Smooth muscle cell (in vitro differentiated cells): Measurements from ENCODE around the gene PDLIM3. TPM values are rescaled to one million over a fixed set of nuclear protein-coding genes. Genes with fewer than 3 reads are reported as not detected.
A peak's percentile ranks its signal among the peaks of the same experiment; 100 is the strongest.

Source experiments
- DNase-seq: peaks from one replicate; lab custom pipeline; 2025; ENCODE audit not compliant: unreplicated experiment; lab: John Stamatoyannopoulos, UW
- H2AFZ ChIP-seq: fragments of 200-600 bp; sonication (generic); 2 replicates; pipeline ENCODE4 v1.6.0; 2016; ENCODE audit warnings: antibody characterized with exemption, low read depth, mild to moderate bottlenecking
- H3F3A ChIP-seq: fragments of 200-600 bp; sonication (generic); 2 replicates; pipeline ENCODE4 v1.6.0; 2017; ENCODE audit warnings: antibody characterized with exemption, low read depth
- H3K27ac ChIP-seq: fragments of 200-600 bp; sonication (generic); 2 replicates; pipeline ENCODE4 v1.5.1; 2016; ENCODE audit warnings: low read depth, mild to moderate bottlenecking
- H3K27me3 ChIP-seq: fragments of 200-600 bp; sonication (generic); 2 replicates; pipeline ENCODE4 v1.6.1; 2016; ENCODE audit warnings: low read depth, mild to moderate bottlenecking
- H3K36me3 ChIP-seq: fragments of 200-600 bp; sonication (generic); 2 replicates; pipeline ENCODE4 v1.5.1; 2016; ENCODE audit warnings: low read depth
- H3K4me1 ChIP-seq: fragments of 200-600 bp; sonication (generic); 2 replicates; pipeline ENCODE4 v1.5.1; 2016; ENCODE audit warnings: low read depth
- H3K4me2 ChIP-seq: fragments of 200-600 bp; sonication (generic); 2 replicates; pipeline ENCODE4 v1.6.0; 2016; ENCODE audit warnings: mild to moderate bottlenecking
- H3K4me3 ChIP-seq: fragments of 200-600 bp; sonication (generic); 2 replicates; pipeline ENCODE4 v1.5.1; 2016; ENCODE audit warnings: mild to moderate bottlenecking
- H3K79me2 ChIP-seq: fragments of 200-600 bp; sonication (generic); 2 replicates; pipeline ENCODE4 v1.6.0; 2016; ENCODE audit warnings: low read depth, mild to moderate bottlenecking
- H3K9ac ChIP-seq: fragments of 200-600 bp; sonication (generic); 2 replicates; pipeline ENCODE4 v1.6.0; 2016; ENCODE audit warnings: low read depth
- H3K9me3 ChIP-seq: fragments of 200-600 bp; sonication (generic); replicated peaks from 2 replicates; pipeline ENCODE4 v1.5.1; 2016; ENCODE audit warnings: low read depth
- H4K20me1 ChIP-seq: fragments of 200-600 bp; sonication (generic); 2 replicates; pipeline ENCODE4 v1.6.0; 2016; ENCODE audit warnings: low read depth
- CTCF ChIP-seq: fragments of 200-600 bp; sonication (generic); IDR thresholded peaks from 2 replicates; pipeline ENCODE4 v1.5.1; 2017; ENCODE audit warnings: borderline replicate concordance, mild to moderate bottlenecking, antibody characterized with exemption; ENCODE audit not compliant: insufficient read depth, poor library complexity, severe bottlenecking
- WGBS: methylation state at CpG from one replicate; pipeline ENCODE4 v1.1.7; 2016; ENCODE audit warnings: low lambda C conversion rate; 5-methylcytosine and 5-hydroxymethylcytosine counted together
- polyA plus RNA-seq: library from polyadenylated mRNA; unstranded; fragments of >200 nt; fragmentation: Nextera tagmentation; extraction: Ambion mirVana; gene quantifications from 2 replicates; pipeline ENCODE4 v1.2.1, GENCODE V29; 2016
- total RNA-seq: library from RNA; depleted of rRNA; stranded (reverse); fragments of >200 nt; gene quantifications from 2 replicates; pipeline ENCODE4 v1.2.3, GENCODE V29; 2014

PDLIM3 gene
- total and polyA plus RNA-seq, 2 experiments from 2014 or later = 356 to 691 TPM

- peaks cover 4% of the 10 kb centered on the region for H3K36me3 ChIP-seq
- no peak overlapping the region for H3K27ac ChIP-seq
- no peak overlapping the region for H3K4me2 ChIP-seq
- H3K27me3 ChIP-seq = no peaks in the 10 kb centered on the region
- WGBS = 90% methylated on average over 8 of the region's 8 CpGs
- no peak for DNase-seq
- peaks cover 99% of the 10 kb centered on the region for H4K20me1 ChIP-seq
- H3F3A ChIP-seq = peaks cover 15% of the 10 kb centered on the region
- H3K9ac ChIP-seq = no peak overlapping the region
- peaks cover 4% of the 10 kb centered on the region for H3K4me1 ChIP-seq
- no peak for TF ChIP-seq CTCF
- H3K4me3 ChIP-seq = no peak overlapping the region
- H2AFZ ChIP-seq = no peak overlapping the region
- no peaks in the 10 kb centered on the region for H3K9me3 ChIP-seq
- H3K79me2 ChIP-seq = peaks cover 100% of the 10 kb centered on the region
These were observed 5.9 kb downstream of the PDLIM3 start for GRCh38 chr4:185529413-185529812.

- no peaks in the 10 kb centered on the region for H3K9me3 ChIP-seq
- peaks cover 4% of the 10 kb centered on the region for H3K36me3 ChIP-seq
- H3K27me3 ChIP-seq = no peaks in the 10 kb centered on the region
- no peak overlapping the region for H2AFZ ChIP-seq
- H4K20me1 ChIP-seq = peaks cover 74% of the 10 kb centered on the region
- H3K4me1 ChIP-seq = peaks cover under 1% of the 10 kb centered on the region
- DNase-seq = no peak
- H3K27ac ChIP-seq = peak overlapping the region; percentile 55
- no peak for TF ChIP-seq CTCF
- peak overlapping the region; percentile 18 for H3K9ac ChIP-seq
- peak overlapping the region; percentile 31 for H3K4me2 ChIP-seq
- H3F3A ChIP-seq = peaks cover 19% of the 10 kb centered on the region
- H3K79me2 ChIP-seq = peaks cover 65% of the 10 kb centered on the region
- no peak overlapping the region for H3K4me3 ChIP-seq
- 60% methylated on average over 5 of the region's 5 CpGs for WGBS
These were observed 10.1 kb downstream of the PDLIM3 start for GRCh38 chr4:185524888-185525863.

GRCh38 chr4:185523862-185524261 is 11.4 kb downstream of the PDLIM3 start:
- DNase-seq = no peak
- H3K9ac ChIP-seq = no peak overlapping the region
- 83% methylated on average over 7 of the region's 7 CpGs for WGBS

More at GRCh38 chr4:185523862-185524261, 11.4 kb downstream of the PDLIM3 start:
- Histone ChIP-seq H3K27me3 (no peaks in the 10 kb centered on the region), H3K4me1 (peaks cover 5% of the 10 kb centered on the region), H3K36me3 (peaks cover 15% of the 10 kb centered on the region), H2AFZ (no peak overlapping the region), H3K79me2 (peaks cover 60% of the 10 kb centered on the region), H3K9me3 (no peaks in the 10 kb centered on the region), H3K27ac (peak overlapping the region; percentile 55), H3K4me2 (no peak overlapping the region), H4K20me1 (peaks cover 74% of the 10 kb centered on the region), H3K4me3 (no peak overlapping the region), H3F3A (peaks cover 19% of the 10 kb centered on the region)
- no peak for TF ChIP-seq CTCF
